Measurements from ENCODE around the gene COX20. TPM values are rescaled to one million over a fixed set of nuclear protein-coding genes. Genes with fewer than 3 reads are reported as not detected.

Gene COX20
- total and polyA plus RNA-seq, 8 donors = 10.7 to 44.5 (median 18.2) TPM

- H3K27ac ChIP-seq = no peak overlapping the region
- no peak for FAIRE-seq
- H3K36me3 ChIP-seq = no peaks in the 10 kb centered on the region
- intact Hi-C loops (cut with DNase I) = loop anchor here in 1 of 3 donors (10.0 kb wide), 1 partner anchor 90 kb away; a partner anchor contains a TSS
- no peaks in the 10 kb centered on the region for H3K4me1 ChIP-seq
- 62 to 70% methylated on average over 7 of the region's 7 CpGs for WGBS, 2 donors
- H3K9me3 ChIP-seq = no peaks in the 10 kb centered on the region
- no peak for TF ChIP-seq CTCF (IDR thresholded peaks at IDR 0.05)
- DNase-seq = no peak
- H3K4me3 ChIP-seq = no peak overlapping the region
- no peak for ATAC-seq
- H3K27me3 ChIP-seq = no peaks in the 10 kb centered on the region
These were observed 39.6 kb downstream of the COX20 start for GRCh38 chr1:244874974-244875579.

GRCh38 chr1:244876228-244876910, 40.9 kb downstream of the COX20 start:
- Histone ChIP-seq H3K36me3 (no peaks in the 10 kb centered on the region), H3K27me3 (no peaks in the 10 kb centered on the region), H3K4me1 (no peaks in the 10 kb centered on the region), H3K4me3 (no peak overlapping the region), H3K27ac (no peak overlapping the region), H3K9me3 (no peaks in the 10 kb centered on the region)
- WGBS, 2 donors = 83 to 88% methylated on average over 8 of the region's 8 CpGs
- FAIRE-seq (no peak), ATAC-seq (no peak), DNase-seq (no peak)
- intact Hi-C loops (cut with DNase I) = loop anchor here in 1 of 3 donors (10.0 kb wide), 1 partner anchor 88 kb away; a partner anchor contains a TSS
- TF ChIP-seq CTCF (IDR thresholded peaks at IDR 0.05) = no peak

- no peak for ATAC-seq
These were observed 43.2 kb downstream of the COX20 start for GRCh38 chr1:244878681-244879080.

GRCh38 chr1:244881552-244882280, 46.3 kb downstream of the COX20 start:
- intact Hi-C loops (cut with DNase I) = no loop called here
- FAIRE-seq (no peak), DNase-seq (no peak), ATAC-seq (no peak)
- no peaks in the 10 kb centered on the region for H3K9me3 ChIP-seq
- H3K4me3 ChIP-seq = no peak overlapping the region
- TF ChIP-seq CTCF (IDR thresholded peaks at IDR 0.05) = no peak
- no peaks in the 10 kb centered on the region for H3K27me3 ChIP-seq
- H3K27ac ChIP-seq = no peak overlapping the region
- H3K36me3 ChIP-seq = no peaks in the 10 kb centered on the region
- 66 to 72% methylated on average over 11 of the region's 11 CpGs for WGBS, 2 donors
- H3K4me1 ChIP-seq = no peaks in the 10 kb centered on the region

More at GRCh38 chr1:244878681-244879080, 43.2 kb downstream of the COX20 start:
- intact Hi-C loops (cut with DNase I) = loop anchor here in 1 of 3 donors (10.0 kb wide), 1 partner anchor 86 kb away; a partner anchor contains a TSS
- 83 to 90% methylated on average over 5 of the region's 5 CpGs for WGBS, 2 donors
- DNase-seq (no peak), FAIRE-seq (no peak)
- Histone ChIP-seq H3K36me3 (no peaks in the 10 kb centered on the region), H3K4me1 (no peaks in the 10 kb centered on the region), H3K27me3 (no peaks in the 10 kb centered on the region), H3K27ac (no peak overlapping the region), H3K9me3 (no peaks in the 10 kb centered on the region), H3K4me3 (no peak overlapping the region)
- no peak for TF ChIP-seq CTCF (IDR thresholded peaks at IDR 0.05)

Data from pancreas (tissue), 10 donors.